KMS-11 (cell line): ENCODE measurements around the gene EDARADD.
"Not testable (repeated sequence)": the region's sequence is repeated elsewhere in the genome, so short reads cannot be mapped to it uniquely, and the experiment has no call there.

ENCODE experiments used
- H2AFZ ChIP-seq: fragments of 200-600 bp; sonication (generic); 2 replicates; pipeline ENCODE4 v1.6.1; 2016; ENCODE audit warnings: antibody characterized with exemption, mixed run types, low read depth
- H3K27ac ChIP-seq: fragments of 200-600 bp; sonication (generic); 2 replicates; pipeline ENCODE4 v1.6.1; 2016; ENCODE audit warnings: mild to moderate bottlenecking, mixed run types
- H3K27me3 ChIP-seq: fragments of 200-600 bp; sonication (generic); 2 replicates; pipeline ENCODE4 v1.6.1; 2017; ENCODE audit warnings: mild to moderate bottlenecking, low read depth, mixed run types, moderate library complexity; ENCODE audit not compliant: insufficient read depth
- H3K36me3 ChIP-seq: fragments of 200-600 bp; sonication (generic); 2 replicates; pipeline ENCODE4 v1.6.1; 2017; ENCODE audit warnings: mild to moderate bottlenecking, mixed run types; ENCODE audit not compliant: insufficient read depth
- H3K4me1 ChIP-seq: fragments of 200-600 bp; sonication (generic); 2 replicates; pipeline ENCODE4 v1.6.1; 2016; ENCODE audit warnings: mild to moderate bottlenecking, low read depth, mixed run types; ENCODE audit not compliant: poor library complexity, severe bottlenecking
- H3K4me2 ChIP-seq: fragments of 200-600 bp; sonication (generic); 2 replicates; pipeline ENCODE4 v1.7.0; 2016; ENCODE audit warnings: mild to moderate bottlenecking, mixed run types
- H3K4me3 ChIP-seq: fragments of 200-600 bp; sonication (generic); IDR thresholded peaks from 2 replicates; pipeline ENCODE4 v1.6.1; 2017; ENCODE audit warnings: low read depth, low read length, mixed read lengths; ENCODE audit not compliant: insufficient read depth
- H3K79me2 ChIP-seq: fragments of 200-600 bp; sonication (generic); 2 replicates; pipeline ENCODE4 v1.6.1; 2016; ENCODE audit warnings: low read depth, mixed run types; ENCODE audit not compliant: insufficient read depth
- H3K9ac ChIP-seq: fragments of 200-600 bp; sonication (generic); 2 replicates; pipeline ENCODE4 v1.6.1; 2016; ENCODE audit warnings: mild to moderate bottlenecking, mixed run types
- H4K20me1 ChIP-seq: fragments of 200-600 bp; sonication (generic); 2 replicates; pipeline ENCODE4 v1.6.1; 2016; ENCODE audit warnings: mild to moderate bottlenecking, mixed run types; ENCODE audit not compliant: insufficient read depth
- TF ChIP-seq, protein P1 (sequence below): fragments of 200-600 bp; sonication (generic); conservative IDR thresholded peaks from 2 replicates; pipeline ENCODE4 v1.6.1; 2017; ENCODE audit warnings: low read depth, mild to moderate bottlenecking, antibody characterized with exemption, low read length, moderate library complexity, mixed read lengths

The EDARADD gene

DNA sequence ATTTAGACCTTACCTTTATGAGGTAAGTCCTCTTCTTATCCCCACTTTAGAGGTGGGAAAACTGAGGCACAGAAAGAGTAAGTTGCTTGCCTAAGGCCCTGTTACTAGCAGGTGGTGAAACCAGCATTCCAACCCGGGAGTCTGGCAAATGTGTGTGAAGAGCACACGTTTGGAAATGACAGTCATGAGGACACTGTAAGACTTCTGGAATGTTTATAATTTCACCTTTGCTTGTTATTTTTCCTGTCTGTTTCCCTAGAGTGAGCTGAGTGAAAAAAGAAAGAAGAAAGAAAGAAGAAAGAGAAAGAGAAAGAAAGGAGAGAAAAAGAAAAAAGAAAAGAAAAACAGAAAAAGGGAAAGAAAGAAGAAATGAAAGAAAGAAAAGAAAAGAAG, 108.5 kb downstream of the EDARADD start:
- Histone ChIP-seq H3K4me2 (no peak overlapping the region), H3K27ac (no peak overlapping the region), H2AFZ (no peak overlapping the region), H3K9ac (no peak overlapping the region), H3K4me3 (no peak overlapping the region), H3K79me2 (no peaks in the 10 kb centered on the region), H4K20me1 (no peaks in the 10 kb centered on the region), H3K27me3 (peaks cover 17% of the 10 kb centered on the region), H3K36me3 (no peaks in the 10 kb centered on the region), H3K4me1 (peaks cover 2% of the 10 kb centered on the region)
- TF ChIP-seq, protein P1, sequence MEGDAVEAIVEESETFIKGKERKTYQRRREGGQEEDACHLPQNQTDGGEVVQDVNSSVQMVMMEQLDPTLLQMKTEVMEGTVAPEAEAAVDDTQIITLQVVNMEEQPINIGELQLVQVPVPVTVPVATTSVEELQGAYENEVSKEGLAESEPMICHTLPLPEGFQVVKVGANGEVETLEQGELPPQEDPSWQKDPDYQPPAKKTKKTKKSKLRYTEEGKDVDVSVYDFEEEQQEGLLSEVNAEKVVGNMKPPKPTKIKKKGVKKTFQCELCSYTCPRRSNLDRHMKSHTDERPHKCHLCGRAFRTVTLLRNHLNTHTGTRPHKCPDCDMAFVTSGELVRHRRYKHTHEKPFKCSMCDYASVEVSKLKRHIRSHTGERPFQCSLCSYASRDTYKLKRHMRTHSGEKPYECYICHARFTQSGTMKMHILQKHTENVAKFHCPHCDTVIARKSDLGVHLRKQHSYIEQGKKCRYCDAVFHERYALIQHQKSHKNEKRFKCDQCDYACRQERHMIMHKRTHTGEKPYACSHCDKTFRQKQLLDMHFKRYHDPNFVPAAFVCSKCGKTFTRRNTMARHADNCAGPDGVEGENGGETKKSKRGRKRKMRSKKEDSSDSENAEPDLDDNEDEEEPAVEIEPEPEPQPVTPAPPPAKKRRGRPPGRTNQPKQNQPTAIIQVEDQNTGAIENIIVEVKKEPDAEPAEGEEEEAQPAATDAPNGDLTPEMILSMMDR: no peak

DNA sequence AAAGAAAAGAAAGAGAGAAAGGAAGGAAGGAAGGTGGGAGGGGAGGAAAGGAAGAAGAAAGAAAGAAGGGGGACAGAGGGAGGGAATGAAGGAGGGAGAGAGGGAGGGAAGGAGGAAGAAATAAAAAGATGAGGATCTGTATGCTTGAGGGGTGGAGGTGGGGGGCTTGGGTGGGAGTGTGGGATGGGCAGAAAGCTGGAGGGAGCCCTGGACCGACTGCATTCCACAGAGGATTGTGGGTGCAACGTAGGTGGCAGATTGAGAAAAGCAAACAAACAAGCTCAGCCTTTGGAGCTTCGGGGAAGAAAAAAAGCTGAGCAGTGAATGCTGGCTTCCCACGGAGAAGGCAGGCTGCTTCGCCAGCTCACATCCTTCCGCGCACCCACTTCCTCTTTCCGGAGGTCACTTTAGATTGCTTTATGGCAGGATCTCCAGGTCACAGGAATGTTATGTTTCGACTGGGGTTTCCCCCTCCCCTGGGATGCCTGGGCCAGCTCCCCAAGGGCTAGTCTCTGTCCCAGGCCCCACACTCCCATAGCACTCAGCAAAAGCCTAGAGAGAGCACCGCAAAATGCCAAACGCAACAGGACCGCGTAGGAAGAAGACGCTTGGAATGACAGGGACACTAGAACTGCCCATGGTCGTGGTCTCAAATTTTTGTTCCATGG, 109.0 kb downstream of the EDARADD start:
- TF ChIP-seq, protein P1: no peak
- Histone ChIP-seq H3K4me2 (no peak overlapping the region), H3K27ac (no peak overlapping the region), H3K9ac (no peak overlapping the region), H3K79me2 (no peaks in the 10 kb centered on the region), H4K20me1 (no peaks in the 10 kb centered on the region), H3K4me3 (no peak overlapping the region), H3K4me1 (peaks cover 6% of the 10 kb centered on the region), H3K36me3 (no peaks in the 10 kb centered on the region), H2AFZ (no peak overlapping the region), H3K27me3 (peaks cover 21% of the 10 kb centered on the region)

DNA sequence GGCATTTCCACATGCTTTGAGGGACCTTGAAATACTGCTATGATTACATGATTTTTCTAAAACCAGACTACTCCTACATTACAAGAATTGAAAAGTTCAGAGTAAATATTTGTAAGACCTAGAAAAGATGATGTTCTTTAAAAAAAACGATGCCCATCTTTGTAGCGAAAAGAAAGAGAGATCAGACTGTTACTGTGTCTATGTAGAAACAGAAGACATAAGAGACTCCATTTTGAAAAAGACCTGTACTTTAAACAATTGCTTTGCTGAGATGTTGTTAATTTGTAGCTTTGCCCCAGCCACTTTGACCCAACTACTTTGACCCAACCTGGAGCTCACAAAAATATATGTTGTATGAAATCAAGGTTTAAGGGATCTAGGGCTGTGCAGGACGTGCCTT, 110.3 kb downstream of the EDARADD start:
- peaks cover 18% of the 10 kb centered on the region for H3K4me1 ChIP-seq
- not testable (repeated sequence) for H3K4me2 ChIP-seq, H3K79me2 ChIP-seq, H4K20me1 ChIP-seq, H3K36me3 ChIP-seq, H3K9ac ChIP-seq, H3K27ac ChIP-seq, H2AFZ ChIP-seq, H3K4me3 ChIP-seq
- peaks cover 25% of the 10 kb centered on the region for H3K27me3 ChIP-seq

DNA sequence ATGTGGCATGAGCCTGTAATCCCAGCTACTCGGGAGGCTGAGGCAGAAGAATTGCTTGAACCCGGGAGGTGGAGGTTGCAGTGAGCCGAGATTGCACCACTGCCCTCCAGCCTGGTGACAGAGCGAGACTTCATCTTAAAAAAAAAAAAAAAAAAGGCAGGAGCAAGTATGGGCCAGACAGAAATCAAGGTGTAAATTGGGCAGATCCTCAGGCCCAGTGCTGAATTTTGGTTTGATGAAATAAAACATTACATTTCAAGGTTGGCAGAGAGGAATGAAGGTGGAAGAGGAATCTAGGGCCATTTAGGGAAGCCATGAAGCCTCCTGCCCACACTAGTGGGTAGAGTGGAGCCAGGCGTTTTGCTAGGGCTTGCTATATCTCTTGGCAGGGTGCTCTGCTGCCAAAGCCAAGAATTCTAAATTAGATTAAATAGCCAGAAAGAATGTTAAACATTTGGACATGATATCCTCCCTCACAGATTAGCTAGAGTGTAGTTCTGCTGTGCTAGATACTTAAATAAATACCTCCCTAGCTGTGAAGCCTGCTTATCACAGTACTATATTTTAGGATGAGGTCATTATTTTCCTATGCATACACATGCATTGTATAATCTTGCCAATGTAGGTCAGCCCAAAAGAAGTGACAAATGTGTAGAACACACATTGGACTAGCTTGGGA, 113.1 kb downstream of the EDARADD start:
- Histone ChIP-seq H3K27ac (no peak overlapping the region), H3K79me2 (no peaks in the 10 kb centered on the region), H3K4me2 (no peak overlapping the region)

More for the DNA sequence above, 113.1 kb downstream of the EDARADD start:
- H3K36me3 ChIP-seq: no peaks in the 10 kb centered on the region
- H3K4me1 ChIP-seq: peaks cover 20% of the 10 kb centered on the region
- H3K9ac ChIP-seq: no peak overlapping the region
- H3K27me3 ChIP-seq: peaks cover 34% of the 10 kb centered on the region
- no peaks in the 10 kb centered on the region for H4K20me1 ChIP-seq
- H2AFZ ChIP-seq: no peak overlapping the region
- TF ChIP-seq, protein P1: no peak
- no peak overlapping the region for H3K4me3 ChIP-seq
